Lower leg skin (tissue), 3 donors: ENCODE data around the gene DTNB.

Experiments
- POLR2A ChIP-seq, 2 donors: fragments of 450-650 bp; IDR thresholded peaks; one replicate each; pipeline ENCODE4 v1.6.1; 2016 to 2017; ENCODE audit warnings: antibody characterized with exemption in 2 of 2, mild to moderate bottlenecking in 1 of 2, moderate library complexity in 1 of 2
- TF ChIP-seq, protein P1 (sequence below), 3 donors: fragments of 450-650 bp; IDR thresholded peaks; one replicate each; pipeline ENCODE4 v1.5.1; 2016; ENCODE audit warnings: antibody characterized with exemption in 3 of 3, mild to moderate bottlenecking in 3 of 3, moderate library complexity in 2 of 3

- TF ChIP-seq, protein P1, sequence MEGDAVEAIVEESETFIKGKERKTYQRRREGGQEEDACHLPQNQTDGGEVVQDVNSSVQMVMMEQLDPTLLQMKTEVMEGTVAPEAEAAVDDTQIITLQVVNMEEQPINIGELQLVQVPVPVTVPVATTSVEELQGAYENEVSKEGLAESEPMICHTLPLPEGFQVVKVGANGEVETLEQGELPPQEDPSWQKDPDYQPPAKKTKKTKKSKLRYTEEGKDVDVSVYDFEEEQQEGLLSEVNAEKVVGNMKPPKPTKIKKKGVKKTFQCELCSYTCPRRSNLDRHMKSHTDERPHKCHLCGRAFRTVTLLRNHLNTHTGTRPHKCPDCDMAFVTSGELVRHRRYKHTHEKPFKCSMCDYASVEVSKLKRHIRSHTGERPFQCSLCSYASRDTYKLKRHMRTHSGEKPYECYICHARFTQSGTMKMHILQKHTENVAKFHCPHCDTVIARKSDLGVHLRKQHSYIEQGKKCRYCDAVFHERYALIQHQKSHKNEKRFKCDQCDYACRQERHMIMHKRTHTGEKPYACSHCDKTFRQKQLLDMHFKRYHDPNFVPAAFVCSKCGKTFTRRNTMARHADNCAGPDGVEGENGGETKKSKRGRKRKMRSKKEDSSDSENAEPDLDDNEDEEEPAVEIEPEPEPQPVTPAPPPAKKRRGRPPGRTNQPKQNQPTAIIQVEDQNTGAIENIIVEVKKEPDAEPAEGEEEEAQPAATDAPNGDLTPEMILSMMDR (IDR thresholded peaks at IDR 0.05): no peak
- TF ChIP-seq POLR2A (IDR thresholded peaks at IDR 0.05): no peak
These were observed 148.9 kb downstream of the DTNB start for GRCh38 chr2:25524507-25524906.
